Caco-2 (cell line): ENCODE data around the gene PTTG2. TPM values are rescaled to one million over a fixed set of nuclear protein-coding genes. Genes with fewer than 3 reads are reported as not detected.
A peak's percentile ranks its signal among the peaks of the same experiment; 100 is the strongest.

Experiments used
- BruUV-seq: library from RNA; stranded (reverse); fragments of 400-500 nt; replicated peaks from 2 replicates; lab custom pipeline; 2021; lab: Mats Ljungman, UMichigan
- CTCF ChIA-PET: fragments of 300-600 bp; sonication (Branson Sonifier 250); formaldehyde crosslinking; loops from one replicate; lab custom pipeline; 2022; ENCODE audit warnings: antibody characterized with exemption; lab: Charles Lee
- POLR2A ChIA-PET: fragments of 300-600 bp; sonication (Branson Sonifier 250); formaldehyde crosslinking; loops from one replicate; lab custom pipeline; 2022; ENCODE audit warnings: antibody characterized with exemption; lab: Charles Lee
- DNase-seq, 2 experiments: peaks; one replicate each; pipeline versions ENCODE4 v3.0.0 to v3.0.0-alpha.2; 2020 to 2022
- H3K27me3 ChIP-seq: replicated peaks from 2 replicates; pipeline ENCODE4 v1.6.0; 2011; ENCODE audit warnings: low read length; ENCODE audit not compliant: control insufficient read depth, insufficient read depth
- H3K36me3 ChIP-seq: 2 replicates; pipeline ENCODE4 v1.5.1; 2011; ENCODE audit warnings: low read length; ENCODE audit not compliant: control insufficient read depth, insufficient read depth
- H3K4me1 ChIP-seq: fragments of 250-450 bp; sonication (Bioruptor Pico); 2 replicates; pipeline ENCODE4 v1.5.1; 2020; ENCODE audit warnings: mild to moderate bottlenecking
- H3K4me3 ChIP-seq: 2 replicates; pipeline ENCODE4 v1.5.1; 2011; ENCODE audit warnings: low read depth, mild to moderate bottlenecking, control low read depth, low read length
- H3K9me3 ChIP-seq: fragments of 250-450 bp; sonication (Bioruptor Pico); 2 replicates; pipeline ENCODE4 v1.5.1; 2020; ENCODE audit warnings: mild to moderate bottlenecking, moderate library complexity
- H3K27ac Mint-ChIP-seq: one replicate; pipeline ENCODE4 v1.8.0; 2022; ENCODE audit warnings: mixed read lengths; ENCODE audit not compliant: unreplicated experiment
- H3K27me3 Mint-ChIP-seq: one replicate; pipeline ENCODE4 v1.8.0; 2022; ENCODE audit warnings: mixed read lengths; ENCODE audit not compliant: insufficient read depth, unreplicated experiment
- H3K36me3 Mint-ChIP-seq: one replicate; pipeline ENCODE4 v1.8.0; 2022; ENCODE audit warnings: mild to moderate bottlenecking, mixed read lengths; ENCODE audit not compliant: insufficient read depth, unreplicated experiment
- H3K4me1 Mint-ChIP-seq: one replicate; pipeline ENCODE4 v1.8.0; 2022; ENCODE audit warnings: low read depth, mixed read lengths; ENCODE audit not compliant: unreplicated experiment
- H3K4me3 Mint-ChIP-seq: one replicate; pipeline ENCODE4 v1.8.0; 2022; ENCODE audit warnings: mild to moderate bottlenecking, moderate library complexity, mixed read lengths; ENCODE audit not compliant: unreplicated experiment
- H3K9me3 Mint-ChIP-seq: one replicate; pipeline ENCODE4 v1.8.0; 2022; ENCODE audit warnings: mixed read lengths; ENCODE audit not compliant: unreplicated experiment
- intact Hi-C: fragments of 100-400 bp; cut with micrococcal nuclease; formaldehyde crosslinking; loops from one replicate; pipeline ENCODE4 v1.10.0; 2022; ENCODE audit not compliant: unreplicated experiment
- total RNA-seq: library from RNA; stranded (reverse); gene quantifications from 2 replicates; pipeline ENCODE4 v1.2.3, GENCODE V29; 2022
- TF ChIP-seq, protein P1 (sequence below), 2 experiments: fragments of 200-600 bp in 1 of 2; IDR thresholded peaks; 1 replicate in 1 of 2; 2 replicates in 1 of 2; pipeline versions ENCODE4 v1.5.1 to v1.8.0; 2011 to 2022; ENCODE audit warnings: antibody characterized with exemption in 1 of 2, control low read depth in 1 of 2, inconsistent platforms in 1 of 2, low read depth in 1 of 2, low read length in 1 of 2, mild to moderate bottlenecking in 1 of 2, moderate library complexity in 1 of 2; ENCODE audit not compliant: insufficient read depth in 1 of 2, severe bottlenecking in 1 of 2, unreplicated experiment in 1 of 2

PTTG2 gene
- total RNA-seq, 1 experiment from 2014 or later: not detected

- no peak overlapping the region for H3K4me3 Mint-ChIP-seq
- DNase-seq: no peak
- H3K4me3 ChIP-seq: no peak overlapping the region
- H3K27ac Mint-ChIP-seq: no peak overlapping the region
- no TSS peak for BruUV-seq
- H3K36me3 Mint-ChIP-seq: no peaks in the 10 kb centered on the region
- peaks cover 6% of the 10 kb centered on the region for H3K4me1 Mint-ChIP-seq
- CTCF ChIA-PET: no interaction called here
- TF ChIP-seq, protein P1, sequence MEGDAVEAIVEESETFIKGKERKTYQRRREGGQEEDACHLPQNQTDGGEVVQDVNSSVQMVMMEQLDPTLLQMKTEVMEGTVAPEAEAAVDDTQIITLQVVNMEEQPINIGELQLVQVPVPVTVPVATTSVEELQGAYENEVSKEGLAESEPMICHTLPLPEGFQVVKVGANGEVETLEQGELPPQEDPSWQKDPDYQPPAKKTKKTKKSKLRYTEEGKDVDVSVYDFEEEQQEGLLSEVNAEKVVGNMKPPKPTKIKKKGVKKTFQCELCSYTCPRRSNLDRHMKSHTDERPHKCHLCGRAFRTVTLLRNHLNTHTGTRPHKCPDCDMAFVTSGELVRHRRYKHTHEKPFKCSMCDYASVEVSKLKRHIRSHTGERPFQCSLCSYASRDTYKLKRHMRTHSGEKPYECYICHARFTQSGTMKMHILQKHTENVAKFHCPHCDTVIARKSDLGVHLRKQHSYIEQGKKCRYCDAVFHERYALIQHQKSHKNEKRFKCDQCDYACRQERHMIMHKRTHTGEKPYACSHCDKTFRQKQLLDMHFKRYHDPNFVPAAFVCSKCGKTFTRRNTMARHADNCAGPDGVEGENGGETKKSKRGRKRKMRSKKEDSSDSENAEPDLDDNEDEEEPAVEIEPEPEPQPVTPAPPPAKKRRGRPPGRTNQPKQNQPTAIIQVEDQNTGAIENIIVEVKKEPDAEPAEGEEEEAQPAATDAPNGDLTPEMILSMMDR (IDR thresholded peaks at IDR 0.05; ENCODE audit: insufficient read depth in 1 of 2, low read depth in 1 of 2, low read length in 1 of 2, severe bottlenecking in 1 of 2, unreplicated experiment in 1 of 2): no peak
- H3K4me1 ChIP-seq: peaks cover 10% of the 10 kb centered on the region
- intact Hi-C loops: no loop called here
- peaks cover 7% of the 10 kb centered on the region for H3K9me3 Mint-ChIP-seq
- no peaks in the 10 kb centered on the region for H3K36me3 ChIP-seq
- no peaks in the 10 kb centered on the region for H3K27me3 Mint-ChIP-seq
- no peaks in the 10 kb centered on the region for H3K27me3 ChIP-seq
- POLR2A ChIA-PET: no interaction called here
- no peaks in the 10 kb centered on the region for H3K9me3 ChIP-seq
Measured at GRCh38 chr4:37967736-37968135, 7.5 kb downstream of the PTTG2 start.

DNA sequence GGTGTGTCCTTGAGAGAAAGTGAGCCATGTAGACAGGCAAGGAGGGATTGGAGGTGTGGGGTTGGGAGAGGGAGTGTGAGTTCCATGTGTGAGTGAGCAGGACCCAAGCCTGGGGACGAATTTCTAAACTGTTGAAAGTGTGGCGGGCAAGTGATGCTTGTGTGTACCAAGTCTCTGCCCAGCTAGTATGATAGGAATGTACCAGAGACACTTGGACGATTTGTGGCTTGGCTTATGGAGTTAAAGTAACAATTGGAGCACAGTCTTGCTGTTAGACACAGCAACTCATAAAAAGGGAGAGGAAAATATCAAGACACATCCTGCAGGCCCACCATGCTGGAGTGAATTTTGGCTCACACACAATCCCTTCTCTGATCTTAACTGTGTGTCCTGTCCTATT is 8.5 kb downstream of the PTTG2 start:
- H3K27me3 ChIP-seq: no peaks in the 10 kb centered on the region
- no peaks in the 10 kb centered on the region for H3K9me3 ChIP-seq
- H3K4me3 Mint-ChIP-seq: no peak overlapping the region
- intact Hi-C loops: no loop called here
- H3K36me3 Mint-ChIP-seq: no peaks in the 10 kb centered on the region
- no TSS peak for BruUV-seq
- H3K27ac Mint-ChIP-seq: no peak overlapping the region
- no peaks in the 10 kb centered on the region for H3K27me3 Mint-ChIP-seq
- H3K4me1 Mint-ChIP-seq: peaks cover 6% of the 10 kb centered on the region
- TF ChIP-seq, protein P1 (IDR thresholded peaks at IDR 0.05; ENCODE audit: insufficient read depth in 1 of 2, low read depth in 1 of 2, low read length in 1 of 2, severe bottlenecking in 1 of 2, unreplicated experiment in 1 of 2): no peak
- ChIA-PET CTCF (interaction anchor here (0.6 kb wide), 1 partner anchor 707 kb away, joined by 3 read pairs; no protein-coding TSS in a partner anchor), POLR2A (no interaction called here)
- no peaks in the 10 kb centered on the region for H3K36me3 ChIP-seq
- H3K4me1 ChIP-seq: peaks cover 10% of the 10 kb centered on the region
- DNase-seq: no peak
- no peak overlapping the region for H3K4me3 ChIP-seq
- H3K9me3 Mint-ChIP-seq: peaks cover 7% of the 10 kb centered on the region

DNA sequence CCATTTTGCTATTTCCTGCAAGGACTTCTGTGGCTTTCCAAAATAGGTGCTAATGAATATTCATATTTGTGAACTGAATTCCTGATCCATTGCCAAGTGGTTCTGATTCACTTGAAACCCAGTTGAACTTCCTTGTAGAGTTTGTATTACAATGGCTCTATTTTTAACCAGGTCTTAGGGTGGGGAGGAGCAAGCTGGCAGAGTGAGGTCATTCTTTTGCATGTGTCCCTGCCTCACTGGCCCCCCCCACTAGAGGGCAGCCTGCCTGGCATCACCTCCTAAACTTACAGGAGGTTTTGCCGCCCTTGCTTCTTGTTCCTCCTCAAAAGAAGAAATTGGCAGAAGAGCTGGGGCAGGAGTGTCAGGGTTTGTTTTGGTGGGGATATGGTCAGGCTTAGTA is 10.5 kb downstream of the PTTG2 start:
- peak in 1 of 2 experiments; percentile 51 for DNase-seq
- TF ChIP-seq, protein P1 (IDR thresholded peaks at IDR 0.05; ENCODE audit: insufficient read depth in 1 of 2, low read depth in 1 of 2, low read length in 1 of 2, severe bottlenecking in 1 of 2, unreplicated experiment in 1 of 2): peak in 1 of 2 experiments; percentile 38
- H3K4me1 ChIP-seq: peaks cover 10% of the 10 kb centered on the region
- H3K36me3 Mint-ChIP-seq: no peaks in the 10 kb centered on the region
- no peaks in the 10 kb centered on the region for H3K9me3 ChIP-seq
- H3K4me1 Mint-ChIP-seq: peaks cover 6% of the 10 kb centered on the region
- no peaks in the 10 kb centered on the region for H3K36me3 ChIP-seq
- H3K27me3 ChIP-seq: no peaks in the 10 kb centered on the region
- H3K4me3 Mint-ChIP-seq: no peak overlapping the region
- POLR2A ChIA-PET: no interaction called here
- BruUV-seq: no TSS peak
- CTCF ChIA-PET: no interaction called here
- H3K27me3 Mint-ChIP-seq: no peaks in the 10 kb centered on the region
- intact Hi-C loops: no loop called here
- no peak overlapping the region for H3K4me3 ChIP-seq
- peaks cover 7% of the 10 kb centered on the region for H3K9me3 Mint-ChIP-seq
- H3K27ac Mint-ChIP-seq: no peak overlapping the region
